Measurements from ENCODE around the gene COL11A1.

DNA sequence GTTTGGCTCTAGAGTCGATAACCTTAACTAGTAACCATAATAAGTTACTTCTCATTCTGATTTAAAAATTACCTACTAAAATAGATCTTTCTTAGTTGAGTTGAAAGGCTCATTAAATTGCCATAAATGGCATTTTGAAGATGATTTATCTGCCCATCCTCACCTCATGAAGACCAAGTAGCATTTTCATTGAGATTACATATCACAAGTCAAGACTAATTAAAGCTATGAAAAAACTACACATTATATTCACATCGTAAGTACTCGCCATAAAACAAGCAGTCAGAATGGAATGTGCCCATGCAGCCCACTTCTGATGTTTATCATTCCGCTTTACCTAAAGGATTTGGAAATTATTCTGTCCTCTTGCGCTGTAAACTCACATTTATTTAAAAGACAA lies 212.0 kb downstream of the COL11A1 start:
- TF ChIP-seq, protein P1, sequence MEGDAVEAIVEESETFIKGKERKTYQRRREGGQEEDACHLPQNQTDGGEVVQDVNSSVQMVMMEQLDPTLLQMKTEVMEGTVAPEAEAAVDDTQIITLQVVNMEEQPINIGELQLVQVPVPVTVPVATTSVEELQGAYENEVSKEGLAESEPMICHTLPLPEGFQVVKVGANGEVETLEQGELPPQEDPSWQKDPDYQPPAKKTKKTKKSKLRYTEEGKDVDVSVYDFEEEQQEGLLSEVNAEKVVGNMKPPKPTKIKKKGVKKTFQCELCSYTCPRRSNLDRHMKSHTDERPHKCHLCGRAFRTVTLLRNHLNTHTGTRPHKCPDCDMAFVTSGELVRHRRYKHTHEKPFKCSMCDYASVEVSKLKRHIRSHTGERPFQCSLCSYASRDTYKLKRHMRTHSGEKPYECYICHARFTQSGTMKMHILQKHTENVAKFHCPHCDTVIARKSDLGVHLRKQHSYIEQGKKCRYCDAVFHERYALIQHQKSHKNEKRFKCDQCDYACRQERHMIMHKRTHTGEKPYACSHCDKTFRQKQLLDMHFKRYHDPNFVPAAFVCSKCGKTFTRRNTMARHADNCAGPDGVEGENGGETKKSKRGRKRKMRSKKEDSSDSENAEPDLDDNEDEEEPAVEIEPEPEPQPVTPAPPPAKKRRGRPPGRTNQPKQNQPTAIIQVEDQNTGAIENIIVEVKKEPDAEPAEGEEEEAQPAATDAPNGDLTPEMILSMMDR (IDR thresholded peaks at IDR 0.05; ENCODE audit: poor library complexity) = no peak
- TF ChIP-seq EZH2 (IDR thresholded peaks at IDR 0.05; ENCODE audit: borderline replicate concordance) (no peak), EZH2phosphoT487 (IDR thresholded peaks at IDR 0.05; ENCODE audit: low read depth, severe bottlenecking, unreplicated experiment) (no peak)

All from hepatocyte (in vitro differentiated cells).